Stimulated activated naive B cell treated with anti-CD40 and anti-IgM and Interleukin-4, amounts not matched to agents 10 μg/mL and 1 μg/mL and 100 μg/mL, for 72 hours (primary cell): ENCODE data around the gene CSRNP3.
A peak's percentile ranks its signal among the peaks of the same experiment; 100 is the strongest.

ENCODE experiments used
- ATAC-seq, 2 donors: fragments of 150-1000 bp; cut with Tn5 transposase; replicated peaks; 2 replicates each; pipeline ENCODE4 v1.10.0; 2021; ENCODE audit warnings: moderate library complexity in 1 of 2
- DNase-seq: peaks from one replicate; pipeline ENCODE4 v3.0.0; 2021
- H3K27ac Mint-ChIP-seq: one replicate; pipeline ENCODE4 v1.8.0; 2022; ENCODE audit warnings: mild to moderate bottlenecking, mixed read lengths
- H3K27me3 Mint-ChIP-seq, 2 donors: one replicate each; pipeline ENCODE4 v1.8.0; 2022; ENCODE audit warnings: mixed read lengths in 2 of 2
- H3K36me3 Mint-ChIP-seq, 2 donors: one replicate each; pipeline ENCODE4 v1.8.0; 2022; ENCODE audit warnings: mixed read lengths in 2 of 2, mild to moderate bottlenecking in 1 of 2
- H3K4me1 Mint-ChIP-seq, 2 donors: one replicate each; pipeline ENCODE4 v1.8.0; 2022; ENCODE audit warnings: mixed read lengths in 2 of 2, mild to moderate bottlenecking in 1 of 2
- H3K4me3 Mint-ChIP-seq, 2 donors: one replicate each; pipeline ENCODE4 v1.8.0; 2022; ENCODE audit warnings: mild to moderate bottlenecking in 2 of 2, mixed read lengths in 2 of 2, moderate library complexity in 1 of 2
- H3K9me3 Mint-ChIP-seq, 2 donors: one replicate each; pipeline ENCODE4 v1.8.0; 2022; ENCODE audit warnings: mixed read lengths in 2 of 2, mild to moderate bottlenecking in 1 of 2

Gene CSRNP3

DNA sequence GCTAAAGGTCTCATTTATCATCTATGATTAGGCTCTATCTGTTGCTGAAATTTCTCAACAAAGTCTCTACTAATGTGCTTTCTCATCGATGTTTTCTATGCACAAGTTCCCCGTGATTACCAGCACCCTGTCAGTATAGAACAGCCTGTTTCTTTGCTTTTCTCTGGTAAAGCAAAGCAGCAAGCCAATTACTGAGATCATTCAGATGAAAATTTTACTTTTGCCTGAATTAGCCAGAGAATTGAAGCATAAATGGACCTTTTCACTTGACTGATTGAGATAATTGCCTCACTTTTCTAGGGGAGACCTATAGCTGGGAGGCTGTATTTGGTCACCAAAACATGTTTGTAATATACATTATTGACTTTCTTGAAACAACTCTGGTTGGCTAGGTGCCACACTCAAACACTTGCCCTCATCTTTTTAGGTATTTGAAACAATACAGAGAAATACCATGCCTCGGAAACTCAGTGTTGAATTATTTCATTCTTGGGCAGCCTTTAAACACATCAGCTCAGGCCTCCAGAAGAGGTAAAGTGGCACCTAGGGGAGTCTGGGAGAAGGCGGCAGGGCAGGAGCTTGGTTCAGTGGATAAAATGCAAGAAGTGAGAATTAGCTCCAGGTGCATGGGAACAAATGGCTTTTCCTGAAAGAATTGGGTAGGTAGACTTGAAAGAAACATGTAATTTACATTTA lies 228.4 kb downstream of the CSRNP3 start:
- Mint-ChIP-seq H3K27me3 (no peaks in the 10 kb centered on the region), H3K36me3 (no peaks in the 10 kb centered on the region), H3K9me3 (no peaks in the 10 kb centered on the region), H3K4me1 (no peaks in the 10 kb centered on the region), H3K4me3 (no peak overlapping the region), H3K27ac (no peak overlapping the region)
- DNase-seq = no peak
- no peak for ATAC-seq

DNA sequence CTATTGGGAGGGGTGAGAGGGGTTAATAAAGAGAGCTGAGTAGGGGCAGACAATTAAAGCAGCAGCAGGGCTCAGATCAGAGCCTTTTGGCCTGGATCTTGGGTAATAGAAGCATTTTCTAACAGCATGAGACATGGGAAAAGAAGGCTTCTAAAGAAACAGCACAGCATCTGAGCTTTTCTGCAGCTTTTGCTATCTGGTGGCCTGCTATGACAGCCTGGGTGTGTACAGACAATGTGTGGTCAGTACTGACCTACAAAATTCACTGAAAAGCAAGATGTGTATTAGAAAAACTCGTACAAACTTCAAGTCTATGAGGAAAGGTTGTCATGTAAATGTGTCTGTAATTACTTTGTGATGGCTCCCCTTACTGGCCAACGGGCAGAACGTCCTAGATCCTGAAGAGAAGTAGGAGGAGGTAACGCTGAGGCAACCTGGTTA lies 229.0 kb downstream of the CSRNP3 start:
- DNase-seq (peak; percentile 9), ATAC-seq (peak; percentile 80 to 82)
- Mint-ChIP-seq H3K27ac (no peak overlapping the region), H3K4me1 (no peaks in the 10 kb centered on the region), H3K9me3 (no peaks in the 10 kb centered on the region), H3K4me3 (no peak overlapping the region), H3K27me3 (no peaks in the 10 kb centered on the region), H3K36me3 (no peaks in the 10 kb centered on the region)

DNA sequence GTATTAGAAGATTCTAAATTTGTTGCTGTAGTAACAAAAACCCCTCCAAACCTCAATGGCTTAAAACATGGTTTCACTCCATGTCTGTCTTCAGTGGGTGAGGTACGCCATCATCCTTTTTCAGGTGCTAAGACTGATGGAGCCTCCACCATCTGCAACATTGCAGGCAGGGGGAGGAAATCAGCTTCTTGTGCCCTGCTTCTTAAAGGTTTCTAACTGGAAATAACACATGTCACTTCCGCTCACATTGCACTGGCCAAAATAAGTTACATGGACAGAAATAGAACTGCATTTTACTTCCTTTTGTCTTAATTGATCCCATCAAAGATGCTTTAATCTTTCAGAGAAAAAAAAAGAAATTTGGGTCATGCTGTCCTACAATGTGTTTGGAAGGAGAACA lies 230.4 kb downstream of the CSRNP3 start:
- Mint-ChIP-seq H3K9me3 (no peaks in the 10 kb centered on the region), H3K27me3 (no peaks in the 10 kb centered on the region), H3K4me3 (no peak overlapping the region), H3K36me3 (no peaks in the 10 kb centered on the region), H3K4me1 (no peaks in the 10 kb centered on the region), H3K27ac (no peak overlapping the region)
- ATAC-seq = no peak
- no peak for DNase-seq

DNA sequence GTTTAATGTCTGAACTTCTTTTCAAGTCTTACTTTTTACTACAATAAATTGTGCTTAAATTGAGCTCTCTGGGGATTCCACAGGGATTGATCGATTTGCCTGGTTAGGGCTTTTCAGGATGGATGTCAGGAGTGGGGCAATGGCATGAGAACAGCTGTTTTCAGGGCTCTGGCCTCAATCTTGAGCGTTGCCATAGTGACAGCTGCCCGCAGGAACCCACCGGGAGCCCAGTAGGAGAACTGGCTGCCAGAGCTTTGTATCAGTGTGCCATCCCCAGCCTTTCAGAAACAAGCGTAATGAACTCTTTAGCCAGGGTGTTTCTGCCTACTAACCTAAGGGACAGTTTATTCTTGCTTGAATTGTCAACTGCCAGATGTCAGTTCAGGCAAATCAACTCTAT lies 231.0 kb downstream of the CSRNP3 start:
- H3K36me3 Mint-ChIP-seq = no peaks in the 10 kb centered on the region
- no peaks in the 10 kb centered on the region for H3K9me3 Mint-ChIP-seq
- DNase-seq = no peak
- H3K27me3 Mint-ChIP-seq = no peaks in the 10 kb centered on the region
- H3K27ac Mint-ChIP-seq = no peak overlapping the region
- H3K4me1 Mint-ChIP-seq = no peaks in the 10 kb centered on the region
- H3K4me3 Mint-ChIP-seq = no peak overlapping the region
- no peak for ATAC-seq

DNA sequence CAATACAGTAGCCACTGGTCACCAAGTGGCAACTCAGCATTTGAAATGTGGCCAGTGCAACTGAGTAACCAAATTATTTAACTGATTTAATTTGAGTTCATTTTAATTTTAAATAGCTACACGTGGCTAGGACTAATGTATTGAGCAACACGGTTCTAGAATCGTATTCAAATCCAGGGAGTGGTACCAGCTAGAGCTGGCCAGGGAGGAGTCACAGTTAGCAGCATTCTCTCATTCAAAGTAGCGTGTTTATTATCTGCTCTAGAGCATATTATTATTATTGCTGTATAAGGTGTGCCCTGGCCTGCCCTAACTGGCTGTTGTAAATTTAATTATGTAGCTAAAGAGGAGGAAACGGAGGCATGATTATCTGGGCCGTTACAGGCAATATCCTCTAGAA lies 231.6 kb downstream of the CSRNP3 start:
- DNase-seq (no peak), ATAC-seq (no peak)
- Mint-ChIP-seq H3K36me3 (no peaks in the 10 kb centered on the region), H3K4me1 (no peaks in the 10 kb centered on the region), H3K4me3 (no peak overlapping the region), H3K27me3 (no peaks in the 10 kb centered on the region), H3K9me3 (no peaks in the 10 kb centered on the region), H3K27ac (no peak overlapping the region)

DNA sequence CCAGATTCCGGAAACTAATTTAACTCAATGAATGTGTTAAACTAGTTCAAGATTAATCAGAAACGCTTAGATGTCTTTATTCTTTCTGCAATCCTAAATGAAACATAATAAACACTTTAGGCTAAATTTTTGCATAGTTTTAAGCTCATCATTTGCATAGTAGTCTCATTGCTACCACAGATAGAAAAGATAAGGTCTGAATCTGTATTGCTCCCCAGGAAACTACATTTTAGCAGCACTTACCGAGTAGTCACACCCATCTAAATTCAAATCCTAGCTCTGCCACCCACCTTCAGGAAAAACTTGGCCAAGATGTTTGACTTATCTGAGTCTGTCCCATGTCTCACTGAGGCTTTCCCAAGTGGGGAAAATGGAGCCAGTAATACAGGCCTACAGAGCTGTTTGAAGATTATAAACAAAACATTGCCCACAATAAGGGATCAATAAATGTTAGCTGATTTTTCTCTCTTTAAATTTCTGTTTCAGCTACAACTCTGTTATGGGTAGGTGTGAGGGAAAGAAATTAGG lies 237.5 kb downstream of the CSRNP3 start:
- H3K4me3 Mint-ChIP-seq = no peak overlapping the region
- peaks cover 3 to 6% of the 10 kb centered on the region in 2 donors for H3K9me3 Mint-ChIP-seq
- H3K36me3 Mint-ChIP-seq = no peaks in the 10 kb centered on the region
- no peak for ATAC-seq
- no peak for DNase-seq
- H3K27ac Mint-ChIP-seq = no peak overlapping the region
- H3K4me1 Mint-ChIP-seq = no peaks in the 10 kb centered on the region
- no peaks in the 10 kb centered on the region for H3K27me3 Mint-ChIP-seq

DNA sequence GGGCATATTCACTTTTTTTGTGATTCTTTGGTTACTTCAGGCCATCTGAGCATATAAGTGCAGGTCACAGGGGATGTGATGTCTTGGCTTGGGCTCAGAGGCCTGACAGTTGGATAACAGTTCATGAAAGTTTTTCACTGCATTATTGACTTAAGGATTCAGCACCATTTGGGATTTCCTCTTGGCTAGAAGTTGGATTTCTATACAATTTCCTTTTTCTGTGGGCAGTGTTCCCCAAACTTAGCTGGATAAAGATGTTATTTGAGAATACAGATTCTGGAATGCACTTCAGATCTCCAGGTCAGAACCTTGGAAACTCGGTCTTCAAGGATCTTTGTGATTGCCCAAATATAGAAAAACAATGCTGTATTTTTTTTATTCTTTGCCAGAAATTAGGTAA lies 246.6 kb downstream of the CSRNP3 start:
- Mint-ChIP-seq H3K9me3 (no peaks in the 10 kb centered on the region), H3K27ac (no peak overlapping the region), H3K27me3 (no peaks in the 10 kb centered on the region), H3K4me1 (no peaks in the 10 kb centered on the region), H3K36me3 (no peaks in the 10 kb centered on the region), H3K4me3 (no peak overlapping the region)
- no peak for DNase-seq
- no peak for ATAC-seq

DNA sequence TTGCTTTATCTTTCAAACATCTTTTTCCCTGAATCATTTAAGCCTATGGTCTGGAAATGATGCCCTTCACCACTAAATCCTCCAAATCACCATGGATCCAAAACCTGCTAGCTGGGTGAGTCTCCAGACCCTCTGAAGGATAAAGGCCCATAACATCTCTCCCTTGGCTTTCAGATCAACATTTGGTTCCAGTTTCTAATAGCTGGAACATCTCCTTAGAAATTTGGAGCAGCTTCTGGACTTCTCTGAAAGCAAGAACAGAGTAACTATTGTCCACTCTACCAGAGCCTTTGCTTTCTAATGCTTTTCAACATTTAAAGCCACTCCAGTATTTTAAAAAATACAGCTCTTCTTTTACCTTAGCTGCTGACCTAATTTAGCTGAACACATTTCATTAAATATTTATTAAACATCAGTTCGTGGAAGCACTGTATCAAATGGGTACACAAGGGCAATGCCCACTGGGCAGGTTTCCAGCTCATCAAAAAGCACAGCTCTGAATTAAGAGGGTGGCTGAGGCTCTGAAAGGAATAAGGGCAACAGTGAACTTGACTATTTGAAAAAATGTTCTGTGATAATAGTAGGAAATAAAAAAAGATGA lies 249.2 kb downstream of the CSRNP3 start:
- no peaks in the 10 kb centered on the region for H3K36me3 Mint-ChIP-seq
- no peak overlapping the region for H3K4me3 Mint-ChIP-seq
- H3K27me3 Mint-ChIP-seq = no peaks in the 10 kb centered on the region
- DNase-seq (no peak), ATAC-seq (no peak)
- no peak overlapping the region for H3K27ac Mint-ChIP-seq
- H3K4me1 Mint-ChIP-seq = no peaks in the 10 kb centered on the region
- no peaks in the 10 kb centered on the region for H3K9me3 Mint-ChIP-seq

DNA sequence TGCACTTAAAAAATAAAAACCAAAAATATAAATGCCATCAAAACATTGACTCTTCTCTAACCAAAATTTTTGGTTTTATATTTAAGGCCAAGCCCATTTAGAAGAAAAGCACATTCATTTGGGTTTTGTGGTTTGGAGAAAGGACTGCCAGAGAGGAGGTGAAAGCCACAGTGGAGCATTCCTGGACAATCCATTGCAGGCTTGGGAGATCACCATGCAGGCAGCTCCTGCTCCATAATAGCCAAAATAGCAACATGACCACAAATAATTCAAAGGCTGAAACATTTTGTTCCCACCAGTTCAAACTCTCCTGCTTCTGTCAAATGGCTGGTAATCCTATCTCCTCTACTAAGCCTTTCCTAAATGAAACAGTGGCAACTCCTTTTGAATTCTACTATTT lies 251.0 kb downstream of the CSRNP3 start:
- Mint-ChIP-seq H3K27me3 (no peaks in the 10 kb centered on the region), H3K9me3 (no peaks in the 10 kb centered on the region), H3K4me1 (peaks cover 0 to 5% of the 10 kb centered on the region in 2 donors), H3K4me3 (no peak overlapping the region), H3K27ac (no peak overlapping the region), H3K36me3 (no peaks in the 10 kb centered on the region)
- ATAC-seq (no peak), DNase-seq (no peak)

DNA sequence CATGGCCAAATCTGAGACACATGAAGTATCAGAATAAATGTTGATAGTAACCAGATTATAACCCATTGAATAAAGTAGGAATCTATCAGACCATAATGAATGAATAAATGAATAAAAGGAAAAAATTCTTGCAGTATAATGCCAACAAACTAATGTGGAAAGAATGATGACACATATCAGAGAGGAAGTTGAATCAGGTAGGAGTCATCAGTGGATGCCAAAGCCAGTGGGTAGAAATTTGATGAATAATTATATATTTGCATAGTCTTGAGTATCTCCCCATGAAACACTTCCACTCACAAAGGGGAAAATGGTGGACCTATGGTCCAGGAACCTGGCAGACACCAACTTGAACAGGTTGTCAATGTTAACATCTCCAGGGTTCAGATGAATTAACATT lies 255.9 kb downstream of the CSRNP3 start:
- Mint-ChIP-seq H3K27me3 (no peaks in the 10 kb centered on the region), H3K4me1 (peaks cover 0 to 5% of the 10 kb centered on the region in 2 donors), H3K27ac (no peak overlapping the region), H3K36me3 (peaks cover 0 to 2% of the 10 kb centered on the region in 2 donors), H3K4me3 (no peak overlapping the region), H3K9me3 (peaks cover 0 to 1% of the 10 kb centered on the region in 2 donors)
- no peak for DNase-seq
- peak in 1 of 2 donors; percentile 53 for ATAC-seq
